Activated B cell treated with CpG ODN at 0.5 μM for 24 hours (primary cell): ENCODE results near the gene CNNM2. TPM values are rescaled to one million over a fixed set of nuclear protein-coding genes. Genes with fewer than 3 reads are reported as not detected.

Experiments used
- total RNA-seq: library from RNA; stranded (reverse); gene quantifications from 2 replicates; pipeline ENCODE4 v1.2.3, GENCODE V29; 2022

CNNM2 gene
- total RNA-seq, 1 donor from 2014 or later: 7.3 TPM

Other genes with a start within 250 kb of the CNNM2 start
- 4.1 and 5.1 TPM in 2 replicates for gene ARL3, start 203.9 kb upstream of the CNNM2 start, total RNA-seq
- 22.1 and 28.9 TPM in 2 replicates for gene SFXN2, start 203.7 kb upstream of the CNNM2 start, total RNA-seq
- 30.5 and 30.8 TPM in 2 replicates for gene WBP1L, start 174.3 kb upstream of the CNNM2 start, total RNA-seq
- gene CYP17A1, start 80.9 kb upstream of the CNNM2 start, total RNA-seq: not detected in 2 replicates
- gene BORCS7, start 64.0 kb upstream of the CNNM2 start, total RNA-seq: 12.1 and 17.4 TPM in 2 replicates
- 0.31 and 0.46 TPM in 2 replicates for gene AS3MT, start 48.8 kb upstream of the CNNM2 start, total RNA-seq